ENCODE measurements around the gene B4GALT6. TPM values are rescaled to one million over a fixed set of nuclear protein-coding genes. Genes with fewer than 3 reads are reported as not detected.

The B4GALT6 gene
- total RNA-seq, 1 donor from 2014 or later, result 13.9 TPM

DNA sequence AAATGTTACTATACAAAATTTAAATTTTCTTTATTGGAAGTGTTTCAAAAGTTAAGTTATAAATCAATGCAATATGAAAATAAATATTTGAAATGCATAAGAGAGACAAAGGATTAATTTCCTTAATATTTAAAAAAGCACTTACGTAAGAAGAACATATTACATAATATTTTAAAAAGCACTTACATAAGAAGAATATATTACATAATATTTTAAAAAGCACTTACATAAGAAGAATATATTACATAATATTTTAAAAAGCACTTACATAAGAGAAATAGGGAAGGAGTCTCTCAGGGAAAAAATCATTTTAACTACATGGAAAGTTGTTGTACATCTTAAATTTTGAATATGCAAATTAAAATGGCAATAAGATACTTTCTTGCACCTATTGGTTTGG, 17.4 kb upstream of the B4GALT6 start:
- H3K27ac Mint-ChIP-seq (ENCODE audit: unreplicated experiment), result no peak overlapping the region
- H3K4me3 Mint-ChIP-seq (ENCODE audit: unreplicated experiment), result no peak overlapping the region
- H3K36me3 Mint-ChIP-seq (ENCODE audit: unreplicated experiment), result peaks cover 1% of the 10 kb centered on the region
- no peaks in the 10 kb centered on the region for H3K27me3 Mint-ChIP-seq (ENCODE audit: unreplicated experiment)
- peaks cover 13% of the 10 kb centered on the region for H3K9me3 Mint-ChIP-seq (ENCODE audit: unreplicated experiment)
- no peaks in the 10 kb centered on the region for H3K4me1 Mint-ChIP-seq (ENCODE audit: unreplicated experiment)
- DNase-seq (ENCODE audit: extremely low spot score, unreplicated experiment), result no peak
- no peak for TF ChIP-seq CTCF (IDR thresholded peaks at IDR 0.05)

DNA sequence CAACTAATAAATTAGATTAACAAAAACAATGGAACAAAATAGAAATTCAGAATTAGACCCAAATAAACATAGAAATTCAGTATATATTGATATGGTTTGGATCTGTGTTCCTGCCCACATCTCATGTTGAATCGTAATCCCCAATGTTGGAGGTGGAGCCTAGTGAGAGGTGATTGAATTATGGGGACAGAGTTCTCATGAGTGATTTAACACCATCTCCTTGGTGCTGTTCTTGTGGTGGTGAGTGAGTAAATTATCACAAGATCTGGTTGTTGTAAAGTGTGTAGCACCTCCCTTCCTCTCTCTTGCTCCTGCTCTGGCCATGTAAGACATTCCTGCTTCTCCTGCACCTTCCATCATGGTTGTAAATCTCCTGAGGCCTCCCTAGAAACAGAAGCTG, 16.6 kb upstream of the B4GALT6 start:
- TF ChIP-seq CTCF (IDR thresholded peaks at IDR 0.05), result no peak
- no peak overlapping the region for H3K27ac Mint-ChIP-seq (ENCODE audit: unreplicated experiment)
- no peak overlapping the region for H3K4me3 Mint-ChIP-seq (ENCODE audit: unreplicated experiment)
- DNase-seq (ENCODE audit: extremely low spot score, unreplicated experiment), result no peak
- peaks cover 13% of the 10 kb centered on the region for H3K9me3 Mint-ChIP-seq (ENCODE audit: unreplicated experiment)
- H3K4me1 Mint-ChIP-seq (ENCODE audit: unreplicated experiment), result no peaks in the 10 kb centered on the region
- H3K36me3 Mint-ChIP-seq (ENCODE audit: unreplicated experiment), result peaks cover 1% of the 10 kb centered on the region
- peaks cover 2% of the 10 kb centered on the region for H3K27me3 Mint-ChIP-seq (ENCODE audit: unreplicated experiment)

GRCh38 chr18:31697351-31698298, 13.2 kb upstream of the B4GALT6 start:
- Mint-ChIP-seq H3K27ac (ENCODE audit: unreplicated experiment) (no peak overlapping the region), H3K36me3 (ENCODE audit: unreplicated experiment) (peaks cover 1% of the 10 kb centered on the region), H3K9me3 (ENCODE audit: unreplicated experiment) (peaks cover 13% of the 10 kb centered on the region), H3K27me3 (ENCODE audit: unreplicated experiment) (peaks cover 14% of the 10 kb centered on the region), H3K4me1 (ENCODE audit: unreplicated experiment) (no peaks in the 10 kb centered on the region), H3K4me3 (ENCODE audit: unreplicated experiment) (no peak overlapping the region)
- DNase-seq (ENCODE audit: extremely low spot score, unreplicated experiment), result no peak
- no peak for TF ChIP-seq CTCF (IDR thresholded peaks at IDR 0.05)

DNA sequence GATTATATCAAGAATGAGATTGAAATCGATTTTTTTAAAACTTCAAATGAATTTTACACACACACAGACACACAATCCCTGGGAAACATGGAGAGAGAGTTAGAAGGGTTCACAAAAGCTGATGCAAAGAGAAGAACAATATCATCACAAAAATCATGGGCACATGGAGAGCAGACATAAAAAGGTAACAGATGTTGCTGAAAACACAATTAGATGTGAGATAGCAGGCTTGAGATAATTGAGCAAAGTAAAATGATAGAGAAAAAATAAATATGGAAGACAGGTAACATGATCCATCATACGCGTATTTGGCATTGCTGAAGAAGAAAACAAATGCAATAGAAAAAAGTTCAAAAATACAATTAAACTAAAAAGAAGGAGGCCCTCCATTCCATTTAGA, 11.6 kb upstream of the B4GALT6 start:
- H3K27me3 Mint-ChIP-seq (ENCODE audit: unreplicated experiment), result peaks cover 19% of the 10 kb centered on the region

More for the DNA sequence above, 11.6 kb upstream of the B4GALT6 start:
- Mint-ChIP-seq H3K4me1 (ENCODE audit: unreplicated experiment) (no peaks in the 10 kb centered on the region), H3K4me3 (ENCODE audit: unreplicated experiment) (no peak overlapping the region), H3K36me3 (ENCODE audit: unreplicated experiment) (peaks cover 1% of the 10 kb centered on the region), H3K9me3 (ENCODE audit: unreplicated experiment) (peaks cover 13% of the 10 kb centered on the region), H3K27ac (ENCODE audit: unreplicated experiment) (no peak overlapping the region)
- no peak for TF ChIP-seq CTCF (IDR thresholded peaks at IDR 0.05)
- no peak for DNase-seq (ENCODE audit: extremely low spot score, unreplicated experiment)

All from osteocyte (in vitro differentiated cells).